Measurements from ENCODE around the gene FNDC3A.

- TF ChIP-seq CTCF (IDR thresholded peaks at IDR 0.05; ENCODE audit: borderline replicate concordance, extremely low read depth, low read length, poor library complexity, severe bottlenecking) (no peak), EZH2 (IDR thresholded peaks at IDR 0.05; ENCODE audit: borderline replicate concordance, low read depth, low read length, severe bottlenecking) (no peak)
Measured at GRCh38 chr13:48977286-48977625, 1.5 kb downstream of the FNDC3A start.
